SHP77 (cell line): ENCODE measurements around the gene MYL4.
"Not testable (repeated sequence)": the region's sequence is repeated elsewhere in the genome, so short reads cannot be mapped to it uniquely, and the experiment has no call there.

Experiments used
- DNase-seq, 2 experiments: peaks; one replicate each; lab custom pipeline; 2025; lab: John Stamatoyannopoulos, UW

Gene MYL4

DNA sequence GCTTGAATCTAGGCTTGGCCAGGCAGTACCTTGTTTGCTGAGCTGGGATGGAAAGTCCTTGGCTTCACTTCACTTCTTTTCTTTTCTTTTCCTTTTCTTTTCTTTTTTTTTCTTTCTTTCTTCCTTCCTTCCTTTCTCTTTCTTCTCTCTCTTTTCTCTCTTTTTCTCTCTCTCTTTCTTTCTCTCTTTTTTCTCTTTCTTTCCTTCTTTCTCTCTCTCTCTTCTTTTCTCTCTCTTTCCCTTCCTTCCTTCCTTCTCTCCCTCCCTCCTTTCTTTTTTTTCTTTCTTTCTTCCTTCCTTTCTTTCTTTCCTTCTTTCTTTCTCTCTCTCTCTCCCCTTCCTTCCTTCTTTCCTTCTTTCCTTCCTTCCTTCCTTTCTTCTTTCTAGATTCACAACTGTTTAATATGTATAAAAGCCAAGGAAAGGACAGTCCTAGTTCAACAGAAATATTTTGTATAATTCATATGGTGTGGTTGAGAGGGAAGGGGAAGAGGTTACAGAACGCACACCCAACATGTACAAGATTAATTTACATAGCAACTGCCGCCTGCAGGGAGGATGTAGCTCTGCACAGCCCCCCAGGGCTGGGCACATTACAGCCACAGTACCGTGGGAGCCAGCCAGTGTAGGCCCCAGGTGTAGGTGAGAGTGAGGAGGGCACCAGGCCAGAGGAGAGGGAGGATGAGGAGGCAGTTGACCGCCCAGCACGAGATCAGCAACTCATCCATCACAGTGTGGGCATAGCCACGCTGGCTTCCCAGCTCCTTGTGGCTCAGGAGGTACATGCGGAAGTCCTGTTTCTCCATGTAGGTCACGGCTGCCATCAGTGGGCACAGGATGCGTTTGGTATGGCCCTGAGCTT, 34.8 kb downstream of the MYL4 start:
- no peak for DNase-seq

DNA sequence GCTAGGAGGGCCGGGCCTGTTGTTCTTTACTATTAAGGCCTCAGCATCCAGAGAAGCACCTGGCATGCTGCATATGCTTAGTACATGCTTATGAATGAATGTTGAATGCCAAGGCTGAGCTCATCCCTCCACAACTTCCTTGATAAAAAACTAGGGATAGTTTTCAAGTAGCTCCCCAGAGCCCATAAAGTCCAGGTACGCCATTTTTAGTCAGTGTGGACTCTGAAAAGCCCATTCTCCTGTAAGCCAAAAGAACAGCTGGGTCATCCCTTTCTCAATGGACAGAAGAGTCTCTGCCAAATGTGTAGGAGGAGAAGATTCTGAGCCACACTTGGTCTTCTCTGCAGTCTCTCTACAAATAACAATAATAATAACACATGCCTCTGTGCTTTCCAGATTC, 35.5 kb downstream of the MYL4 start:
- DNase-seq: no peak

GRCh38 chr17:47246120-47246519, 37.0 kb downstream of the MYL4 start:
- no peak for DNase-seq

DNA sequence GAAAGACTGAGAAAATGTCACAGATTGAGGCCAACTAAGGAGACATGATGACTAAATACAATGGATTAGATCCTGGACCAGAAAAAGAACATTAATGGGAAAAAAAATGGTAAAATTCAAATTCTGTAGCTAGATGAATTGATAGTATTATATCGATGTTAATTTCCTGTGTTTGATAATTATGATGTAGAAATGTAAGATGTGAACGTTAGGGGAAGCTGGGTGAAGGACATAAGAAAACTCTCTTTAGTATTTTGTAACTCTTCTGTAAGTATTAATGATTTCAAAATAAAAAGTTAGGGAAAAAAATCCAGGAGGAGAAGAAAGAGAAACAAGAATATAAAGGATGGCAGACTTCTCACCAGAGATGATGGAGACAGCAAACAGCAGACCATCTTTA, 41.7 kb downstream of the MYL4 start:
- no peak for DNase-seq

- no peak for DNase-seq
These were observed 42.3 kb downstream of the MYL4 start for GRCh38 chr17:47251421-47251940.

DNA sequence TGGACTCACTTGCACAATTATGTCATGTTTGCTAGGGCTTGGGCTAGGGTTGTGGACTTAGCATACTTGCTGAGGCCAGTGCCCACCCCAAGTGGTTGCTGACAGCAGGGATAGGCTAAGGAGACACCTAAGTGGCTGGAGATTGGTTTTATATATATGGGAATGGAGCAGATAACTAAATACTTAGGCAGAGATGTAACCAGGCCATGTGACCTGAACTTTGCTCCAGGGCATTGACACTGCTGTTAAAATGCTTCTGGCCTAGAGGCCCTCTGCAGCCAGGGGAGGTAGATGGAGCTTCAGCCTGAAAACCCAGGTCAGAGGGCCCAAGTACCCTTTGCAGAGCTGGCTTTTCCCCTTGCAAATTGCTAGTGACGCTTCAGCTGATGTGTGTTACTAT, 43.1 kb downstream of the MYL4 start:
- DNase-seq: no peak

GRCh38 chr17:47252766-47253512, 43.8 kb downstream of the MYL4 start:
- no peak for DNase-seq

- DNase-seq: no peak
These were observed 44.6 kb downstream of the MYL4 start, which contains the start of gene ITGB3 for GRCh38 chr17:47253541-47254402. Gene ITGB3 (plus strand): TSS chr17:47253827. CDS start chr17:47253862, 35 bp downstream.

DNA sequence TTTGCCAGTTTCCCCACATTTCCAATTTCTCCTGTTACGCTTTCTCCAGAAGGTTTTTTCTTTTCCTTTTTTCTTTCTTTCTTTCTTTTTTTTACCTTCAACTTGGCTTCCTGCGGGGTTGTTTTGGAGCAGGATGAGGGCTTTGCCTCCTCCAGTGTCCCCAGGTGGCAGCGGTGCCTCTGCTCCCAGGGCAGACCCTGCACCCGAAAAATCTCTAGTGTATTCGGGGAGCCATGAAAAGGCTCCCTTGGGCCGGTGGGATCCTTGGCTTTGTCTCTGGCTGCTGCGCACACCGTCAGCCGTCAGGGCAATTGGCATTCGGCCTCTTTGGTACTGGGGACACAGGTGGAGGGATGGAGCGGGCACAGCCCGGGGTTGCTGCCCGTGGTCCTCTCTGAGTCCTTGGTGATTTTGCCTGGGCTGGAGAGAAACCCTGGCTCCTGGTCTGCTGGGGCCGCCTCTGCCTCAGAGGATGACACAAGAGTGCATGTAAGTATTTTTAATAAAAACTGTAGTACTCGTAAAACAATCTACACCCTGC, 45.3 kb downstream of the MYL4 start:
- DNase-seq: no peak

DNA sequence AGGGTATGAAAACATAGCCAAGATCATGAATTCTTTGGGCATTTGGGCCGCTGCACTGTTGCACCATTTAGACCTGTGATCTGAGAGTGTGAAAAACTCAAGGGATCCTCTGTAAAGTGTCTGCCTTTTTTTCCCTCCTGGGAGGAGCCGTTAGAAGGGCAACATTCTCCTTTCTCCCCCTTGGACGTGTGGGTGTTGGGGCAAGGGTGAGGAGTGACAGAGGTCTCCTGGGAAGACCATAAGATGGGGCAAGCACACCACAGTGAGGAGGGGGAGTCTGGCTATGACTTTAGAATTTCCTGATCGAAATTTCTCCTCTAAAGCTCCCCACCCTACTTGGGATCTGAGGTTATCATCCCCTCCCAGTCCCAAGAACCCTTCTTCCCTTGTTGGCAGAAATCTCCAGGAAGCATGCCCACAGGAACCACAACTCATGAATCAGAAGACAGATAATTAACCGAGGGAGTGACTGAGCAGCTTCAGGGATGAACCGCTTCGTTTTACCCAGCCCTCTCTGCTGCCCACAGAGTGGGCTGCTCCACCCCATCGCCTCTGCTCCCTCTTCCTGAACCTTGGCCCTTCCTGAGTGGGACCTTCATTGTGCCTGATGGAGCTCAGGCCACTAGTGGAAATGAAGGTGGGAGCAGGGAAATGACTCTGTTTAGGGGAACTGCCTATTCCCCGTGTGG, 48.6 kb downstream of the MYL4 start:
- DNase-seq: no peak

DNA sequence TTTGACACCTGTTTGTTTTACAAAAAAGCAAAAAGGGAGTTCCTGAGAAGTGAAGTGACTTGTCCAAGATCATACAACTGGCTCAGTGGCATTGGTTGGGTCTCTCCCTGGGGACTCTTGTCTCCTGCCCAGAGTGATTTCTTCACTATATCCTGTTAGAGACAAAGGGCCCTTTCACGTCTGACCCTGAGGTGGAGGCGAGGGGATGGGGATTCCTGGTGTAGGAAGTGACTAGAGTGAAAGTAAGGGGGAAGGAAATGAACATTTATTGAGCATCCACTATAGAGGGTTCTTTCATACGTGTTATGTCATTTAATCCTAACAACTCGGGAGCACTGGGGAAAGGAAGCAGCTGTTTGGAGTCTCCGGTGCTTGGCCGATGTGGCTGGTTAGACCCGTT, 53.4 kb downstream of the MYL4 start:
- DNase-seq: no peak

GRCh38 chr17:47264166-47264565, 55.0 kb downstream of the MYL4 start:
- no peak for DNase-seq

DNA sequence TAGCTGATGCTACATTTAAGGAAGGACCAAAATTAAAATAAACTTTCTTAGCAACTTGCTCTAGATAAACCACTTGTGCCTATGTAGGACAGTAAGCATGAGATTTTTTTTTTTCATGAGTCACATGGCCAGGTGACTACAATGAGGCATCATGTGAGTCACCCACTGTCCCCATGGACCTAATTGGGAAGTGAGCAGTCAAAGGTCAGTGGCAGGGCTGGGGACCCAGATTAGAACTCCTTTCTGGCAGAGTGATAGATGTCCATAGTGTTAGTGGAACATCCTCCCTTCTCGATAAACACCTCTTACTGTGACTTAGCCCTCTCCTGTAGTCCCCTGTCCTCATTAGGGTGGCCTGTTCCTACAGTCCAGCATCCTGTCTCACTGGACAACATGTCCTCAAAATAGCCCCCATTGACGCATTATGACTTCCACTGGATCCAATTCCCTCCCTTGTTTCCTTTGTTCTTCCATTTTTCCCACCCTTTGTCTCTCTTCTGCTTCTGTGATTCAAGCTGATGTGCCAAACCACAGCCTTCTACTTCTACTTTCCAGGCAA, 56.9 kb downstream of the MYL4 start:
- DNase-seq: no peak

DNA sequence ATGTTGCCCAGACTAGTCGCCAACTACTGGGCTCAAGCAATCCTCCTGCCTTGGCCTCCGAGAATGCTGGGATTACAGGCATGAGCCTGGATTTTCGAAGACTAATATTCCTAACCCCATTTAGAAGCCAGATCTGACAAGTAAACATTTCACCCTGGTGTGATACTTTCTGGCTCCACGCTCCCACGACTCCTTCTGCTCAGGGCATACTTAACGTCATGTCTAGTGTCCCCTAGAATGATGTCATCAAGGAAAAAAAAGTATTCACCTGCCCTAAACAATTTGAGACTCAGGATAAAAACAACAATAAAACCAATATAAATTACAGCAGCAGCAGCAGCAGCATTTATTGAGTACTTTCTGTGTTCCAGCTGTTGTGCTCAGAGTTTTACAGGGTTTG, 57.6 kb downstream of the MYL4 start:
- DNase-seq: no peak

DNA sequence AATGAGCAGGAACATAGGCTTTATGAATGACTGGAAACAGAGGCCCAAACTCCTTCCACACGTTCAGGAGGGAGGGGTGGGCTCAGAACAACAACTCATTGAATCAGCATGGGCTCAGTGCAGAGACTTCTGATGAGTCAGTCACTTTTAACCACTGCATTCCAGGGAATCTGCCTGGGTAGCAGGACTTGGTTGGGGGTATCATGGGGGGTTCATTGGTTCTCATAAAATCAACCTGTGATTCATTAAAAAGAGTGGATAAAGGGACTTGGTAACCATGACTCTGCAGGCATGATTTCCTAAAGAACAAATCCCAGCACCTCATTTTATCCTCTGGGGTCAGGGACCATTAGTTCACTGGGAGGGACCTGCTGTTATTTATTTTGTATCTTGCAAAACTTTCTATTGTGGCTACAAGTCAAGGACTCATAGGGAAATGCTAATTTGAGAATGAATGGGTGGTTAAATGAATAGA, 58.2 kb downstream of the MYL4 start:
- no peak for DNase-seq

GRCh38 chr17:47268964-47269363, 59.8 kb downstream of the MYL4 start:
- not testable (repeated sequence) for DNase-seq

DNA sequence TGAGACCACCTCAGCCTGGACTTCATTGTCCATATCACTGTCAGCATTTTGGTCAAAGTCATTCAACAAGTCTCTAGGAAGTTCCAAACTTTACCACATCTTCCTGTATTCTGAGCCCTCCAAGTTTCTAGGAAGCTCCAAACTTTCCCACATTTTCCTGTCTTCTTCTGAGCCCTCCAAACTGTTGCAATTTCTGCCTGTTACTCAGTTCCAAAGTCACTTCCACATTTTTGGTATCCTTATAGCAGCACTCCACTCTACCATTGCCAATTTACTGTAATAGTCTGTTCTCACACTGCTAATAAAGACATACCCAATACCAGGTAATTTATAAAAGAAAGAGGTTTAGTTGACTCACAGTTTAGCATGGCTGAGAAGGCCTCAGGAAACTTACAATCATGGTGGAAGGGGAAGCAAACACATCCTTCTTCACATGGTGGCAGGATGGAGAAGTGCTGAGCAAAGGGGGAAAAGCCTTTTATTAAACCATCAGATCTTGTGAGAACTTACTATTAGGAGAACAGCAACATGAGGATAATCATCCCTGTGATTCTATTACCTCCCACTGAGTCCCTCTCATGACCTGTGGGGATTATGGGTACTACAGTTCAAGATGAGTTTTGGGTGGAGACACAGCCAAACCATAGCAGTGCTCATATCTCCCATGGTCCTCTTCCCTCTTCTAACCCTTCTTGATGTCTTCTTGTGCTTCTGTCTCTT, 60.6 kb downstream of the MYL4 start:
- not testable (repeated sequence) for DNase-seq

DNA sequence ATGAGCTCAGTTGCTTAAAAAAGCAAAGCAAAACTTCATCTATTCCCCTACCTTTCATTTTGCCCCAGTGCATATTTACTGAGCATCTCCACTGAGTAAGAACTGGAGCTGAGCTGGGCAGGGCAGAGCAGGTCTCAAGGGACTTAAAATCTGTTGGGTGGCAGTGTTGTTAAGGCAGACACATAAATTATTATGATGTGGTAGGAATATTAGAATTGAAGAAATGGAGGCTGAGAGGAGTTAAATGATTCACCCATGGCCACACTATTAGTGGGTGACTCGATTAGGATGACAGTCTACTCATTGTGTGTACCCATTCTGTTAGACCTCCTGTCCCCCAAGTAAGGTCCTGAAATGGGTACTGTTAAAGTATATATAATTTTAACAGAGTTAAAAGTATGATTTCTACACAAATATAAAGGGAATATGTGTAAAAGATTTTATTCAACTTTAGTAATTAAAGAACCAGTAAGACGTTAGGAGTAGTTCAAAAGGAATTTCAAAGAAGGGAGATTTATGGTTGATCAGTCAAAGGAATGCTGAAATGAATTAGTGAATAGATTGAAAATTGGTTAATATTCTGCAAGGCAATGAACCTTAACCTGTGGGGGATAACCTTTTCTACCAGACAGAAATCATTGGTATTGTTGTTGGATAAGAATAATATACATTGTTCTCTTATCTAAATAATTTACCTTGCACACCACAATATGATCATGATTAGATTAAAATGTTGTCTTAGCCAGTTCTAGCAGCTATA, 62.0 kb downstream of the MYL4 start:
- no peak for DNase-seq

GRCh38 chr17:47272491-47272890, 63.3 kb downstream of the MYL4 start:
- DNase-seq: no peak
